GM19467 (cell line): ENCODE measurements around the gene METTL13.

Source experiments
- ATAC-seq: cut with Tn5 transposase; IDR thresholded peaks from one replicate; pipeline ENCODE4 v1.9.1; 2021; ENCODE audit warnings: mild to moderate bottlenecking, moderate library complexity; ENCODE audit not compliant: unreplicated experiment

The METTL13 gene

GRCh38 chr1:171802207-171802606 is 20.7 kb downstream of the METTL13 start:
- ATAC-seq: no peak

- ATAC-seq: no peak
Observed at GRCh38 chr1:171803045-171803444, 21.6 kb downstream of the METTL13 start.

- no peak for ATAC-seq
Observed at GRCh38 chr1:171803461-171804022, 22.1 kb downstream of the METTL13 start.

GRCh38 chr1:171805395-171806115 is 24.1 kb downstream of the METTL13 start:
- ATAC-seq: peak; percentile 83

GRCh38 chr1:171807556-171807955 is 26.1 kb downstream of the METTL13 start:
- ATAC-seq: no peak

GRCh38 chr1:171809834-171810233 is 28.4 kb downstream of the METTL13 start:
- no peak for ATAC-seq

GRCh38 chr1:171811672-171812071 is 30.2 kb downstream of the METTL13 start:
- ATAC-seq: no peak

GRCh38 chr1:171814692-171815091 is 33.2 kb downstream of the METTL13 start:
- no peak for ATAC-seq

- ATAC-seq: no peak
Observed at GRCh38 chr1:171816300-171816901, 34.9 kb downstream of the METTL13 start.

GRCh38 chr1:171817511-171818265 is 36.2 kb downstream of the METTL13 start:
- no peak for ATAC-seq

- no peak for ATAC-seq
Observed at GRCh38 chr1:171819946-171820345, 38.5 kb downstream of the METTL13 start.

- no peak for ATAC-seq
Observed at GRCh38 chr1:171826973-171827372, 45.5 kb downstream of the METTL13 start.

- no peak for ATAC-seq
Observed at GRCh38 chr1:171828794-171829193, 47.3 kb downstream of the METTL13 start.

GRCh38 chr1:171833091-171833825 is 51.8 kb downstream of the METTL13 start:
- no peak for ATAC-seq

- no peak for ATAC-seq
Observed at GRCh38 chr1:171834821-171835220, 53.4 kb downstream of the METTL13 start.

GRCh38 chr1:171835891-171836290 is 54.4 kb downstream of the METTL13 start:
- no peak for ATAC-seq

GRCh38 chr1:171841050-171841910 is 59.8 kb downstream of the METTL13 start, which contains the start of gene DNM3:
TSS of gene DNM3 (plus strand) at chr1:171841498. CDS start at chr1:171841657, 159 bp downstream.
- peak; percentile 83 for ATAC-seq

- ATAC-seq: no peak
Observed at GRCh38 chr1:171841931-171842761, 60.7 kb downstream of the METTL13 start.

GRCh38 chr1:171844381-171844780 is 62.9 kb downstream of the METTL13 start:
- ATAC-seq: no peak
